GM12878 (cell line): ENCODE results near the gene TMEM208. TPM values are rescaled to one million over a fixed set of nuclear protein-coding genes. Genes with fewer than 3 reads are reported as not detected.
A peak's percentile ranks its signal among the peaks of the same experiment; 100 is the strongest.

Experiments used
- BACH1 ChIP-seq: fragments of 450-650 bp; IDR thresholded peaks from 2 replicates; pipeline ENCODE4 v1.6.1; 2017; ENCODE audit warnings: mild to moderate bottlenecking, borderline replicate concordance
- BRCA1 ChIP-seq: IDR thresholded peaks from 2 replicates; pipeline ENCODE4 v1.6.1; 2011; ENCODE audit warnings: low read depth, low read length, improper control_type of control experiment
- CBX5 ChIP-seq: sonication (generic); IDR thresholded peaks from 2 replicates; pipeline ENCODE4 v1.6.1; 2016; ENCODE audit warnings: low read depth, moderate library complexity, mild to moderate bottlenecking, inconsistent platforms
- CREB1 ChIP-seq: IDR thresholded peaks from 2 replicates; pipeline ENCODE4 v1.6.1; 2012; ENCODE audit warnings: low read depth, mild to moderate bottlenecking, inconsistent platforms
- DPF2 ChIP-seq: fragments of 450-650 bp; IDR thresholded peaks from 2 replicates; pipeline ENCODE4 v1.6.1; 2017; ENCODE audit warnings: mild to moderate bottlenecking
- E4F1 ChIP-seq: fragments of 450-650 bp; IDR thresholded peaks from 2 replicates; pipeline ENCODE4 v1.6.1; 2018; ENCODE audit warnings: borderline replicate concordance, mild to moderate bottlenecking; ENCODE audit not compliant: partially characterized antibody
- HDGF ChIP-seq: fragments of 450-650 bp; IDR thresholded peaks from 2 replicates; pipeline ENCODE4 v1.6.1; 2016; ENCODE audit warnings: antibody characterized with exemption
- IKZF1 ChIP-seq: fragments of 450-650 bp; conservative IDR thresholded peaks from 2 replicates; pipeline ENCODE4 v1.6.1; 2017; ENCODE audit warnings: antibody characterized with exemption, mild to moderate bottlenecking
- MXI1 ChIP-seq: fragments of 150-350 bp; IDR thresholded peaks from 2 replicates; pipeline ENCODE4 v1.6.1; 2011; ENCODE audit warnings: low read depth, mild to moderate bottlenecking, inconsistent platforms, low read length, improper control_type of control experiment
- MYB ChIP-seq: fragments of 150-350 bp; IDR thresholded peaks from 2 replicates; pipeline ENCODE4 v1.6.1; 2014; ENCODE audit warnings: mild to moderate bottlenecking, low read depth, low read length, borderline replicate concordance
- MYC ChIP-seq: IDR thresholded peaks from 2 replicates; pipeline ENCODE4 v1.6.1; 2011; ENCODE audit warnings: mild to moderate bottlenecking, low read length, moderate library complexity, inconsistent platforms; ENCODE audit not compliant: insufficient read depth, insufficient replicate concordance, insufficient read length, severe bottlenecking
- NFYA ChIP-seq: IDR thresholded peaks from 2 replicates; pipeline ENCODE4 v1.6.1; 2011; ENCODE audit warnings: low read depth, mild to moderate bottlenecking, low read length, improper control_type of control experiment, borderline replicate concordance
- NRF1 ChIP-seq: conservative IDR thresholded peaks from 2 replicates; pipeline ENCODE4 v1.6.1; 2011; ENCODE audit warnings: mild to moderate bottlenecking, low read depth, low read length, improper control_type of control experiment
- POLR2AphosphoS2 ChIP-seq: IDR thresholded peaks from 2 replicates; pipeline ENCODE4 v1.6.1; 2011; ENCODE audit warnings: low read depth, mild to moderate bottlenecking, low read length, improper control_type of control experiment, moderate library complexity
- POLR2AphosphoS5 ChIP-seq: IDR thresholded peaks from 2 replicates; pipeline ENCODE4 v1.6.1; 2011; ENCODE audit warnings: mild to moderate bottlenecking, low read length, inconsistent platforms
- RB1 ChIP-seq: fragments of 450-650 bp; formaldehyde crosslinking; IDR thresholded peaks from 2 replicates; pipeline ENCODE4 v1.6.1; 2017; ENCODE audit warnings: mild to moderate bottlenecking, borderline replicate concordance
- RBBP5 ChIP-seq: fragments of 200-600 bp; sonication (generic); conservative IDR thresholded peaks from 2 replicates; pipeline ENCODE4 v1.6.1; 2016
- SREBF2 ChIP-seq: IDR thresholded peaks from 2 replicates; pipeline ENCODE4 v1.6.1; 2012; ENCODE audit warnings: mild to moderate bottlenecking, low read length
- STAT3 ChIP-seq: IDR thresholded peaks from 2 replicates; pipeline ENCODE4 v1.6.1; 2011; ENCODE audit warnings: low read depth, low read length, improper control_type of control experiment
- TAF1 ChIP-seq: IDR thresholded peaks from 2 replicates; pipeline ENCODE4 v1.6.1; 2011; ENCODE audit warnings: mild to moderate bottlenecking, low read depth, low read length, borderline replicate concordance
- TARDBP ChIP-seq: IDR thresholded peaks from 2 replicates; pipeline ENCODE4 v1.6.1; 2016; ENCODE audit warnings: borderline replicate concordance
- TCF3 ChIP-seq: IDR thresholded peaks from 2 replicates; pipeline ENCODE4 v1.6.1; 2012; ENCODE audit warnings: low read depth, mild to moderate bottlenecking, low read length, borderline replicate concordance; ENCODE audit not compliant: insufficient read depth
- ZBED1 ChIP-seq: IDR thresholded peaks from 2 replicates; pipeline ENCODE4 v1.6.1; 2016; ENCODE audit warnings: borderline replicate concordance
- ZBTB33 ChIP-seq: fragments of 450-650 bp; IDR thresholded peaks from 2 replicates; pipeline ENCODE4 v1.6.1; 2017; ENCODE audit warnings: mild to moderate bottlenecking
- ZNF217 ChIP-seq: fragments of 450-650 bp; IDR thresholded peaks from 2 replicates; pipeline ENCODE4 v1.6.1; 2017; ENCODE audit warnings: antibody characterized with exemption, mild to moderate bottlenecking
- ZNF274 ChIP-seq: IDR thresholded peaks from one replicate; pipeline ENCODE4 v1.8.0; 2011; ENCODE audit not compliant: insufficient read length, insufficient read depth
- polyA plus RNA-seq, 11 experiments: library from polyadenylated mRNA; depleted of rRNA in 4 of 11; unstranded in 6 of 11; stranded (reverse) in 5 of 11; fragments of >200 nt; fragmentation: Nextera tagmentation in 4 of 11; fragmentation: Illumina TruSeq in 1 of 11; extraction: Ambion mirVana in 4 of 11; extraction: Trizol in 1 of 11; gene quantifications; 1 replicate in 1 of 11; 2 replicates in 10 of 11; pipeline versions ENCODE4 v1.2.1 to v1.2.3, GENCODE V29; 2011 to 2016; ENCODE audit warnings: inconsistent platforms in 2 of 11, missing spikeins in 2 of 11, low read depth in 1 of 11
- total RNA-seq, 4 experiments: library from RNA; depleted of rRNA in 3 of 4; stranded (reverse); fragments of >200 nt in 3 of 4; fragmentation: Illumina TruSeq in 1 of 4; extraction: Trizol in 1 of 4; gene quantifications; 2 replicates each; pipeline versions ENCODE4 v1.2.1 to v1.2.3, GENCODE V29; 2013 to 2021
- TF ChIP-seq, protein P1 (sequence below): IDR thresholded peaks from 2 replicates; pipeline ENCODE4 v1.6.1; 2012; ENCODE audit warnings: low read depth, low read length, improper control_type of control experiment

Gene TMEM208
- total and polyA plus RNA-seq, 10 of the 15 experiments (the other 5 are each of a cell fraction or from before 2014, with no cell fraction given): 34.1 to 244 (median 54.1) TPM

DNA sequence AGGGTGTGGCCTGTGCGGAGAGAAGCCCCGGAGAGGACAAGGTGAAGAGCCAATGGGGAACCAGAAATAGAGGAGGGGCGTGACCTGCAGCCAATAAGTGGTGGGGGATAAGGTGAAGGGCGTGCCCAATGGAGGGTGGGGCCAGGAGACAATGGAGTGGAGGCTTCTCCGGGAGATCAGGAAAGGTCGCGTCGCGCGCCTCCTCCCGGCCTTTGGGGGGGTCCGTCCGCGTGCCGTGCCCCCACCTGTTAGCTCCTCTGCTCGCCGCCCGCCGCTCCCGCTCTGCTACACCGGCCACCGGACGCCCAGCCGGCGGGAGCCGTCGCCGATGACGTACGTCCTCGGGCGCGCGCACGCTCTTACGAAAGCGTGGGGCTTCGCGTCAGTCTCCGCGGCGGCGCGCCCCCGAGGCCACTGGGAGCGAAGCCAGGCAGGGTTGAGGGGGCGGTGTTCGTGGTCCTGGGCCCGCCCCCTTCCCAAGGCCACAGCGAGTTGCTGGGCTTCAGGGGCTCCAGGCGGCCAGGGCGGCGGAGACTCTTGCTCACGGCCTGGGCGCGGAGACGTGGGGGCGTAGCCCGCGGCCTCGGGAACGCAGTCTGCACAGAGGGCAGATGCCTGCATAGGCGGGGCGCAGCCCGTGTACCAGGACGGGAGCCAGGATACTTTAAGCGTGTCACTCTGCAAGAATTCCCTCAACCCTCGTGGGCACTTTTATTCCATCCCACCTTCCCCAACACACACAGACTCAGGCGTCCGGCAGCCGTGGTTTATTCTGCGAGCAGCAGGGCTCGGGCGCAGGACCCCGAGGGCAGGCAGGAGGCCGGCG lies 43.1 kb upstream of the TMEM208 start, which contains the start of gene MATCAP1 (continued):
- TF ChIP-seq NRF1 (no peak), MXI1 (peak; percentile 39; the same call in 1 of the 2 replicates), POLR2AphosphoS2 (no peak), POLR2AphosphoS5 (no peak; the same call in 1 of the 2 replicates), ZBTB33 (no peak), CREB1 (peak; percentile 96), ZNF217 (no peak), TARDBP (no peak), RB1 (peak; percentile 78; the same call in 1 of the 2 replicates), MYB (no peak), ZBED1 (no peak), IKZF1 (peak; percentile 68), E4F1 (no peak), SREBF2 (no peak), CBX5 (no peak), BRCA1 (no peak; the same call in 1 of the 2 replicates), BACH1 (peak; percentile 19; the same call in 1 of the 2 replicates), NFYA (peak; percentile 29; the same call in 1 of the 2 replicates), RBBP5 (no peak), MYC (no peak), ZNF274 (no peak), TCF3 (no peak), HDGF (peak; percentile 96), DPF2 (peak; percentile 91), TAF1 (no peak), STAT3 (no peak)
- TF ChIP-seq, protein P1, sequence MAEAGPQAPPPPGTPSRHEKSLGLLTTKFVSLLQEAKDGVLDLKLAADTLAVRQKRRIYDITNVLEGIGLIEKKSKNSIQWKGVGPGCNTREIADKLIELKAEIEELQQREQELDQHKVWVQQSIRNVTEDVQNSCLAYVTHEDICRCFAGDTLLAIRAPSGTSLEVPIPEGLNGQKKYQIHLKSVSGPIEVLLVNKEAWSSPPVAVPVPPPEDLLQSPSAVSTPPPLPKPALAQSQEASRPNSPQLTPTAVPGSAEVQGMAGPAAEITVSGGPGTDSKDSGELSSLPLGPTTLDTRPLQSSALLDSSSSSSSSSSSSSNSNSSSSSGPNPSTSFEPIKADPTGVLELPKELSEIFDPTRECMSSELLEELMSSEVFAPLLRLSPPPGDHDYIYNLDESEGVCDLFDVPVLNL: 0 out of 2 replicates have a peak, but pooled peaks have one; percentile 42
